Stimulated activated naive CD8-positive, alpha-beta T cell treated with anti-CD3 and anti-CD28 coated beads, Interleukin-15, amount 100 ng/mL, for 72 hours (primary cell): ENCODE data around the gene SPTBN4.
A peak's percentile ranks its signal among the peaks of the same experiment; 100 is the strongest.
"Not testable (repeated sequence)": the region's sequence is repeated elsewhere in the genome, so short reads cannot be mapped to it uniquely, and the experiment has no call there.

Experiments
- ATAC-seq: fragments of 150-1000 bp; cut with Tn5 transposase; 2 replicates; pipeline ENCODE4 v1.10.0; 2021; ENCODE audit warnings: mild to moderate bottlenecking, moderate library complexity
- DNase-seq, 2 donors: peaks; one replicate each; pipeline ENCODE4 v3.0.0; 2021 to 2022
- H3K27ac Mint-ChIP-seq, 2 donors: one replicate each; pipeline ENCODE4 v1.8.0; 2022; ENCODE audit warnings: mild to moderate bottlenecking in 2 of 2, mixed read lengths in 2 of 2, moderate library complexity in 2 of 2
- H3K27me3 Mint-ChIP-seq: one replicate; pipeline ENCODE4 v1.8.0; 2022; ENCODE audit warnings: mixed read lengths
- H3K4me1 Mint-ChIP-seq: one replicate; pipeline ENCODE4 v1.8.0; 2022; ENCODE audit warnings: mild to moderate bottlenecking, mixed read lengths
- H3K4me3 Mint-ChIP-seq, 2 donors: one replicate each; pipeline ENCODE4 v1.8.0; 2022; ENCODE audit warnings: mild to moderate bottlenecking in 2 of 2, mixed read lengths in 2 of 2, moderate library complexity in 1 of 2
- H3K9me3 Mint-ChIP-seq, 2 donors: one replicate each; pipeline ENCODE4 v1.8.0; 2022; ENCODE audit warnings: mixed read lengths in 2 of 2

SPTBN4 gene

DNA sequence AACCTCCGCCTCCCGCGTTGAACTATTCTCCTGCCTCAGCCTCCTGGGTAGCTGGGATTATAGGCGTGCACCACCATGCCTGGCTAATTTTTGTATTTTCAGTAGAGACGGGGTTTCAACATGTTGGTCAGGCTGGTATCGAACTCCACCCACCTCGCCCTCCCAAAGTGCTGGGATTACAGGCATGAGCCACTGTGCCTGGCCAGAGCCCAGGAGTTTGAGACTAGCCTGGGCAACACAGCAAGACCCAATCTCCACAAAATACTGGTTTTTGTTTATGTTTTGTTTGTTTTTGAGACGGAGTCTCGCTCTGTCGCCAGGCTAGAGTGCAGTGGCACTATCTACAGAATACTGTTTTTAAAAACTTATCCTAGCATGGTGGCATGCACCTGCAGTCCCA is 36.6 kb upstream of the SPTBN4 start:
- not testable (repeated sequence) for H3K4me3 Mint-ChIP-seq, ATAC-seq, DNase-seq, H3K27ac Mint-ChIP-seq, H3K27me3 Mint-ChIP-seq, H3K9me3 Mint-ChIP-seq
- H3K4me1 Mint-ChIP-seq, result peaks cover 18% of the 10 kb centered on the region

DNA sequence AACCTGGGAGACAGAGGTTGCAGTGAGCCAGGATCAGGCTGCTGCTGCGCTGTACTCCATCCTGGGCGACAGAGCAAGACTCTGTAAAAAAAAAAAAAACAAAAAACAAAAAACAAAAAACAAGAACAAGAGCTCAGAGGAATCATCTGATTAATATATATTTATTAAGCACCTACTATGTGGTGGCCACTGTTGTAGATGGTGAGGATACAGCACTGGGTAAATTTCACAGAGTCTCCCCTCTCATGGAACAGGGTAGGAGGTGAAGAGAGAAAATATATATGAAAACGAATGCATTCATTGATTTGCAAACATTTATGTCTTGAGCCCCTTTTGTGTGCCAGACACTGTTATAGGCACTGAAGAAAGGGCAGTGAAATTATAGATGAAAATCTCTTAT is 35.1 kb upstream of the SPTBN4 start:
- DNase-seq (no peak), ATAC-seq (no peak)
- Mint-ChIP-seq H3K27ac (no peak overlapping the region), H3K9me3 (no peaks in the 10 kb centered on the region), H3K4me1 (peaks cover 21% of the 10 kb centered on the region), H3K27me3 (no peaks in the 10 kb centered on the region), H3K4me3 (no peak overlapping the region)

DNA sequence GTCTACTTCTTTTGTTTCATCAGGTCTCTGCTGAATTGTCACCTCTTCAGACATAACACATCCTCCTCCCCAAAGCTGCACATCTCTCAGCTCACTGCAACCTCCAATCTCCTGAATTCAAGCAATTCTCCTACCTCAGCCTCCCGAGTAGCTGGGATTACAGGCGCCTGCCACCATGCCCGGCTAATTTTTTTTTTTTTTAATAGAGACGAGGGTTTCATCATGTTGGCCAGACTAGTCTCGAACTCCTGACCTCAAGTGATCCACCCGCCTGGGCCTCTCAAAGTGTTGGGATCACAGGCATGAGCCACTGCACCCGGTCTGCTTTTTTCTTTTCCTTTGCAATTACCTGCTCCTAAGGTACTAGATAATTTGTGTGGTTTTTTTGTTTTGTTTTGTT is 34.0 kb upstream of the SPTBN4 start:
- Mint-ChIP-seq H3K4me3 (peak overlapping the region; percentile 88 to 98), H3K4me1 (peaks cover 21% of the 10 kb centered on the region), H3K27ac (peak overlapping the region; percentile 99)
- not testable (repeated sequence) for ATAC-seq, DNase-seq, H3K9me3 Mint-ChIP-seq, H3K27me3 Mint-ChIP-seq

DNA sequence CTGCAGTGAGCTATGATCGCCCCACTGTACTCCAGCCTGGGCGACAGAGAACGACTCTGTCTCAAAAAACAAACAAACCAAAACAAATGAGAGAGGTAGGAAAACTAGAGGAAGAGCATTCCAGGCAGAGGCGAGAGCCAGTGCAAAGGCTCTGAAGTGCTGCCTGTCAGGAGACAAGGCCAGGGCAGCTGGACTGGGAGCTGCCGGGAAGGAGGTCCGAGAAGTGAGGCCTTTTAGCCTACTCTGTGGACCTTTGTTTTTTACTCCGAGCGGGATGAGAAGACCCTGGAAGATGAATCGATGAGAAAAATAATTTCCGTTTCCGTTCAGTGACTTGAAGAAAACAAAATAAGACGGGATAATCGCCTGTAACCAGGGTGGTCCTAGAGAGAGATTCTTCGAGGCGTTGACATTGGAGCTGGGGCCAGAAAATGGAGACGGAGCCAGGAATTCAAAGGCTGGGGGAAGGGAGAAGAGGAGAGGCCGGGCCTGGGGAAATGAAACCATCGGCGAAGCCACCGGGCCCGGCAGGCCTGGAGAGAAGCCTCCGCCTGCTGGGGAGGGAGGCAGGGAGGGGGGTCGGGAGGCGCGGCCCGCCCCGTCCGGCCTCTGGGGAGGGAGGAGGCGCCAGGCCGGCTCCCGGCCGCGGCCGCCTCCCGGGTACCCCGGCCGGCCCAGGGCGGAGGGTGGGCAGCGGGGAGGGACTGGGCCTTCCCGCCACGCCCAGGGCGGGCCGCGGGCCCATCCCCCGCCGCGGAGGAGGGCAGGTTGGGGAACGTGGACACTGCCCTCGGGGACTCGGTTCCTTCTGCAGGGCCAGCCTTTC is 33.2 kb upstream of the SPTBN4 start:
- Mint-ChIP-seq H3K4me3 (peak overlapping the region; percentile 88 to 98), H3K9me3 (no peaks in the 10 kb centered on the region), H3K4me1 (peaks cover 21% of the 10 kb centered on the region), H3K27ac (peak overlapping the region; percentile 99), H3K27me3 (no peaks in the 10 kb centered on the region)
- ATAC-seq, result peak; percentile 91
- DNase-seq, result peak; percentile 44 to 62

DNA sequence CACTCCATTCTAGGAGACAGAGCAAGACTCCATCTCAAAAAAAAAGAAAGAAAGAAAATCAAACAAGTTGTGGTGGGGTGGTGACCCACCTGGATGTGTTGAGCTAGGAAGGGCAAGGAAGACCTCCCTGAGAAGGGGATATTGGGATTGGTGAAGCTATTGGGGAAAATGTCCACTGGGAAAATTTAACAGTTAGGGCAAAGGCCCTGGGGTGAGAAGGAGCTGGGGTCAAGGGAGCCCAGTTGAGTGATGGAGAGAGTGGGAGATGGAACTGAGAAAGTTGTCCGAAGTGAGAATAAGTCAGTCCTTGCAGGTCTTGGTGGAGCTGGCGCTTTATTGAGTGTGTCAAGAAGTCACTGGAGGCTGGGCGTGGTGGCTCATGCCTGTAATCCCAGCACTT is 28.5 kb upstream of the SPTBN4 start:
- Mint-ChIP-seq H3K4me1 (peaks cover 41% of the 10 kb centered on the region), H3K27me3 (no peaks in the 10 kb centered on the region), H3K9me3 (no peaks in the 10 kb centered on the region), H3K27ac (no peak overlapping the region), H3K4me3 (no peak overlapping the region)
- ATAC-seq, result no peak
- no peak for DNase-seq

DNA sequence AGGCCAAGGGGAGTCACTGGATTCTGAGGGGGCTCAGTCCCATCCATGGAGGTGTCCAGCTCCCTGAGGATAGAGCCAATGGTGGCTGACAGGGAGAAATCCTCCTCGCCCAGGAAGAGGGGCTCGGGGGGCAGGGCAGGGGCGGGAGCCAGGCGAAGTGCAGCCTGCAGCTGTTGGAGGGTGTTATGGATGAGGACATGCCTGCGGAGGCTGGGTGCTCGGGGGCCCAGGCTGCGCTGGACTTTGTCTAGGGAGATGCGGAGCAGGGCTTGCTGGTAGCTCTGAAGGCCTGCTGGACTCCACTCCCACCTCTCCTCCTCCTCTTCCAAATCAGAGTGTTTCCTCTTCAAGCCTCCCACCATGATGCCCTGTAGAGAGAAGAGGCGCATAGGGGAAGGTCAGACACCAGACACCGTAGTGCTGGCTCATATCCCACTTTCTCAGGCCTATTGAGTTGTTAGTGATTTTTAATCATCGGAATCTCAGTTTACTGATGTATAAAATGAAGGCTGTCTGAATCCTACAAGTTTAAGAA is 25.0 kb upstream of the SPTBN4 start:
- no peak for DNase-seq
- peak overlapping the region; percentile 91 to 97 for H3K4me3 Mint-ChIP-seq
- peaks cover 35% of the 10 kb centered on the region for H3K4me1 Mint-ChIP-seq
- no peaks in the 10 kb centered on the region for H3K9me3 Mint-ChIP-seq
- no peak overlapping the region for H3K27ac Mint-ChIP-seq
- no peaks in the 10 kb centered on the region for H3K27me3 Mint-ChIP-seq
- no peak for ATAC-seq

DNA sequence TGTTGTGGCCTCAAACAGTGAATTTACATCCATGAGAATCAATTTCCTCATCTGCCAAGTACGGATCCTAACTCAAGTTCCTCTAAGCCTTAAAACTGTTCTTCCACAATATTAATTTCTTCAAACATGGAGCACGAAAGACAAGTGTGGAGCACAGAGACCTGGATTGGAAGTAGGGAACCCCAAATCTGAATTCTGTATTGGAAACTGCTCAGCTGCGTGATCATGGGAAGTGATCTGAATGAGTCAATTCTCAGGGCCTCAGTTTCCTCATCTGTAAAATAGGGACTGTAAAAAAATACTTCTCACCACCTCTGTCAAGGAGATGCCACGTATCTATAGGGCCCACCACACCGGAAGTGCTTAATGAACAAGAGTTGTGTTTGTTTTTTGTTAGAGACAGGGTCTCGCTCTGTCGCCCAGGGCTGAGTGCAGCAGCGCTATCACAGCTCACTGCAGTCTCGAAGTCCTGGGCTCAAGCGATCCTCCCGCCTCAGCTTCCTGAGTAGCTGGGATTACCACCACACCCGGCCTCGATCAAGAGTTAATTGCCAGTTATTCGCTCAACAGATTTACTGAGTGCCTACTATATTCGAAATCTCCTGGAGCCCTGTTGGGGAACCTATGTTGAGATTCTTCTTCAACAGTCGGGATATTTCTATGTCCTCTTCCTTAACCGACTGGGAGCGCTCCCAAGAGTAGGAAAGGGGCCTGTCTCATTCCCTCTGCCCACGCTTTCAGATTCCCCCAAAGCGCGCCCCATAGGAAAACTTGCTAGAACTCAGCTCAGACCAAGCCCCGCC is 24.3 kb upstream of the SPTBN4 start:
- no peak for ATAC-seq
- no peak for DNase-seq
- Mint-ChIP-seq H3K27ac (peak overlapping the region; percentile 68 to 86), H3K4me3 (peak overlapping the region; percentile 91 to 97), H3K9me3 (no peaks in the 10 kb centered on the region), H3K27me3 (no peaks in the 10 kb centered on the region), H3K4me1 (peaks cover 35% of the 10 kb centered on the region)

DNA sequence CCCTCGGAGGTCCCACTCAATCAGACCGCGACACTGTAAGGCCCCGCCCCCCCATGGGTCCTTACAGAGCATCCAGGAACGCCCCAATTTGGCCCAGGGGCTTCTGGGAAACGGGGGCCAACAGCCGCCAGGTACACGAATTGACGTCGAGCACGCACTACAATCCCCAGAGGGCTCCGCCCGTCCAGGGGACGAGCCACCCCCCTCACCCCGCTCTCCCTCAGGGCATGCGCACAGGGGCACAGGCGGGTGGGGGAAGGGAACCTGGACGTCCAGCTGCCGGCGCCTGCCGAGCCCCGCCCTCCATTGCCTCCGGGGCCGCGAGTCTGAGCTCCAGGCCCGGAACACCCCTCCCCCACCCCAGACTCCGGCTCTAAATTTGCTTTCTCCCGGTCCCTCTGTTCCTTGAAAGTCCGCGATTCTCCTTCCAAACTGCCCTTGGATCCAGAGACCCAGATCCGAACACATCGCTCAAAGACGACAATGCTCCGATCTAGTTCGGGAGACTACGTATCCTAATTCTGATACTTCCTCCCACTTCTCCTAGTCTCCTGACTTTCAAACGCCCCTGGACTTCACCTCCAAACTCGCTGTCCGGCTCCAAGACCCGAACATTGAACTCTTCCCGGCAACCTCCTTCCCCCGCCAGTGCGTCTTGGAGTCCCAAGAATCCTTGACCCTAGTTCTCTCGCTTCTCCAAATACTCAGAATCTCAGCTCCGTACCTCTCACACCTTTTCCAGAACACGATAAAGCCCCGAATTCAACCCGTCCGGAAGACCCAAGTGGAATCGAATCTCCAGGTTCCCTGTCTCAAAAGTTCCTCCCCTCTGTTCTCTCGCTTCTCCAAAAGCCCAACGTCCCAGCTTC is 23.4 kb upstream of the SPTBN4 start:
- DNase-seq (peak; percentile 98 to 100), ATAC-seq (peak; percentile 89)
- Mint-ChIP-seq H3K4me3 (peak overlapping the region; percentile 91 to 97), H3K9me3 (no peaks in the 10 kb centered on the region), H3K4me1 (peaks cover 35% of the 10 kb centered on the region), H3K27ac (peak overlapping the region; percentile 92 to 93), H3K27me3 (no peaks in the 10 kb centered on the region)

DNA sequence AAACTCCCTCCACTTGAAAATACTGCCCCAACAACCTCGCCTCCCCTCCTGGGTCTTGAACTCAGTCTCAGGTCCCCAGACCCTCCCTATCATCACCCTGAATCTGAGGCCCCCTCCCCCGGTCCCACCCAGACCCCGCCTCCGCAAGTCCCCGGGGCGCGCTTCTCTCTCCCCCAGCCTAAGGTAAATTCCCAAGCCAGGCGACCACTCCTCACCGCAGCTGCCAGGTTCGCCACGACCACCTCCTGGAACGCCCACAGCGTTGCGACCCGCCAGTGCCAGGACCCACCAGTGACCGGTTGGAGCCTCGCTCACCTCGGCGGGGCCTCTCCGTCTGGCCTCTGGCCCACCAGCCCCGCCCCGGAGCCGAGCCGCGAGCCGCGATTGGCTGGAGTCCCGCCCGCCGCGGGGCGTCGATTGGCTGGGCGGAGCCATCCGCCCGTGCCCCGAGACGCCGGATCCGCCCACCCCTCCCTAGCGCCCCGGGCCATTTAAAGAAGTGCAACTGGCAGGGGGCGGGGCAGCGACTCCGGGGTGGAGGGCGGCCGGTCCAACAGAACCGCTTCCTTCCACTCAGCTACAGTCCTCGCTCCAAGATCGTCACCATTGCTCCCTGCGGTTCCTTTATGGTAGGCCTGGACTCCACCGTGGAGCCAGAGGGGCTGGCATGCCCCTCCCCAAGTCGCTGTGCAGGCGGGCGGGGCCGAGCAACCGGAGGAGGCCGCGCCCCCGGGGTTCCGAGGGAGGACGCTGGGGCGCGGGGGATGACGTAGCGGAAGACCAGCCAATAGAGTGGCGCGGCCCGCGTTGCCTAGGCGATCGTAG is 22.6 kb upstream of the SPTBN4 start, which contains the start of gene SERTAD3:
Gene SERTAD3, minus strand, starts transcription at position 336 of the 825 bp plus-strand sequence. CDS start 2,255 bp downstream, outside the sequence.
- H3K4me3 Mint-ChIP-seq, result peak within 1 kb of the TSS; percentile 91 to 97
- peak within 1 kb of the TSS; percentile 92 to 93 for H3K27ac Mint-ChIP-seq
- ATAC-seq (peak; percentile 80), DNase-seq (peak; percentile 97 to 98)
- peaks cover 34% of the 10 kb centered on the region for H3K4me1 Mint-ChIP-seq
- no peaks in the 10 kb centered on the region for H3K27me3 Mint-ChIP-seq
- H3K9me3 Mint-ChIP-seq, result no peaks in the 10 kb centered on the region

DNA sequence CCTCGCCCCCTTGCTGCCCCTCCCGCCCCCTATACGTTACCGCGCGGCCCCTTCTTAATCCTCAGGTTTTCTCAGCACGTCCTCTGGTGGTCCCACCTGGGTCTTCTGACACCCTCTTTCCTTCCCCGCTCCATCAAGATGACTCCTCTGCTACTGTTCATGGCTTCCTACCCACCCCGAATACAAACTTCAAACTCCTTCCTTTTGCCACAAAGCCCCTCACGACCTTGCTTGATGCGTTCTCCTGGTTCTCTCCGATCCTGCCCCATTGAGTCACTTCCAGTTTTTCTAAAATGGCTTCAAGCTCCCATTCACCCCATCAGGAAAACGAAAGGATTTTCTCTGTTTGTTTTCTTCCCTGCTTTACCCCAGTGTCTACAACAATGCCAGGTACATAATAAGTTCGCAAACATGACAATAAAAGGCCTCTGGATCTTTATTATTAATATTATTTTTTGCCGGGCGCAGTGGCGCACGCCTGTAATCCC is 21.9 kb upstream of the SPTBN4 start:
- Mint-ChIP-seq H3K9me3 (no peaks in the 10 kb centered on the region), H3K27me3 (no peaks in the 10 kb centered on the region), H3K27ac (peak overlapping the region; percentile 57 to 91), H3K4me1 (peaks cover 27% of the 10 kb centered on the region), H3K4me3 (peak overlapping the region; percentile 91 to 97)
- no peak for DNase-seq
- ATAC-seq, result no peak

DNA sequence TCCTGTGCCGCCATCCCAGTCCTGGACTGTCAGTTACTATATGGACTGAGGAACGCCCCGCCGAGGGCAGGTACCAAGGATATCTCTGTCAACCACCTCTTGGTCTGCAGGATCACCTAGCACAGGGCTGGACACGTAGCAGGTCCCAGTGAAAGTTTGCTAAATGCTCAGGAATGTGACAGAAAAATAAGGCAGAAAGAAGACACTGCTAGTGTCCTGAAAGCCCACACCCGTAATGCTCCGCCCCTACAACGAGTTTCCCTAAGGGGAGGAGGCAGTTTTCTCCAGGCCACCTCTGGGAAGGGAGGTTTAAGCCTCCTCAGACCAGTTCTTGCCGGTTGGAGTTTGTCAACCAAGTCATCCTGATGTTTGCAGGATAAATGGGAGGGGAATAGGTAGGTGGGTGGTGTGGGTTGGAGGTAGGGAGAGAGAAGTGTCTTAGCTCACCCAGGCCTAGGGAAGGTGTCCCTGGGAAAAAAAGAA is 21.0 kb upstream of the SPTBN4 start:
- Mint-ChIP-seq H3K9me3 (no peaks in the 10 kb centered on the region), H3K4me1 (peaks cover 21% of the 10 kb centered on the region), H3K27ac (no peak overlapping the region), H3K4me3 (peak overlapping the region in 1 of 2 donors; percentile 63), H3K27me3 (no peaks in the 10 kb centered on the region)
- DNase-seq (no peak), ATAC-seq (no peak)

DNA sequence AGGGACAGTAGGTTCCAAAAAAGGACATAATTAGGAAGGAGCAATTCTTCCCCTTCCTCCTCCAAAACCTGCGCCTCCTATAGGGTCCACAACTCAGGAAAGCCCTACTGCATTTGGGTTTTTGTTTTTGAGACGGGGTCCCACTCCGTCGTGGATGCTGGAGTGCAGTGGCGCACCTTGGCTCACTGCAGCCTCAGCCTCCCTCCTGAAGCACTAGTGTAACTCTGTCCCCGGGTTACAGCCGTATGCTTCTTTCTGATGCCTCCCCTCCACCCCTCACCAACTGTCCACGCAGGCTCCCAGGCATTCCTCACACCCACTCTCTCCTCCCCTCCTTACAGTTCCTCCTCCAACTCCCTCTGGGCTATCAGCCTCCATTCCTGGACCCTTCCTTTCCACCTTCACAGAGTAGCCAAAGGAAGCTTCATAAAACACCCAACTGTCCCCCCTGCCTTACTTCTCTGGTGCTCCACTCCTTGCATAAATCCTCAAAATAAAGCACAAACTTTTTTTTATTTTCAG is 20.5 kb upstream of the SPTBN4 start:
- no peak overlapping the region for H3K4me3 Mint-ChIP-seq
- H3K9me3 Mint-ChIP-seq, result no peaks in the 10 kb centered on the region
- H3K27me3 Mint-ChIP-seq, result no peaks in the 10 kb centered on the region
- H3K27ac Mint-ChIP-seq, result peak overlapping the region in 1 of 2 donors; percentile 22
- ATAC-seq, result no peak
- peaks cover 21% of the 10 kb centered on the region for H3K4me1 Mint-ChIP-seq
- no peak for DNase-seq

DNA sequence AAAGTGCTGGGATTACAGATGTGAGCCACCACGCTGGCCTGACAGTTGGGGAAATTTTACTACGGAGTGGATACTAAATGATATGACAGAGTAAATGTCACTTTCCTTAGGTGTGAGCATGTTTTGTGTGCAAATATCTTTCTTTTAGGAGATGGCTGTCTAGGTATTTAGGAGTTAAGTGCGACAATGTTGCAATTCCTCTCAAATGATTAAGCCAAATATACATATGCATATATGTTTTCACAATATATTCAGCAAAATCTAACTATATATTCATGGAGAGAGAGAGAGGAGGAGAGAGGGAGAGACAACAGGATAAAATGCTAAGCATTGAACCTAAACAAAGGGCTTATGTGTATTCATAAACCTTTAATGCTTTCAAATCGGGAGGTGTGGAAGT is 17.3 kb upstream of the SPTBN4 start:
- no peak for ATAC-seq
- Mint-ChIP-seq H3K27ac (no peak overlapping the region), H3K9me3 (no peaks in the 10 kb centered on the region), H3K4me3 (no peak overlapping the region), H3K4me1 (peaks cover 11% of the 10 kb centered on the region), H3K27me3 (no peaks in the 10 kb centered on the region)
- DNase-seq, result no peak

DNA sequence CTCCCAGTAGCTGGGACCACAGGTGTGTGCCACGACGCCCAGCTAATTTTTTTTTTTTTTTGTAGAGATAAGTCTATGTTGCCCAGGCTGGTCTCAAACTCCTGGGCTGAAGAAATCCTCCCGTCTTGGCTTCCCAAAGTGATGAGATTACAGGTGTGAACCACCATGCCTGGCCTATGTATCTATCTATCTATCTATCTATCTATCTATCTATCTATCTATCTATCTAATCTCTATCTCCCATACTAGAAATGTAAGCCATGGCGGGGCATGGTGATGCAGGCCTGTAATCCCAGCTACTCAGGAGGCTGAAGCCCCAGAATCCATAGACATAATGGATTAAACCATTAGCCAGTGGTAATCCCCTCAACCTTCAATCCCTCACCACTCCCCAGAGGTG is 16.1 kb upstream of the SPTBN4 start:
- peaks cover 1% of the 10 kb centered on the region for H3K4me1 Mint-ChIP-seq
- no peaks in the 10 kb centered on the region for H3K9me3 Mint-ChIP-seq
- DNase-seq (no peak), ATAC-seq (no peak)
- H3K27ac Mint-ChIP-seq, result peak overlapping the region in 1 of 2 donors; percentile 5
- no peak overlapping the region for H3K4me3 Mint-ChIP-seq
- no peaks in the 10 kb centered on the region for H3K27me3 Mint-ChIP-seq
